ENCODE data around the gene MYCL.

- TF ChIP-seq CTCF (IDR thresholded peaks at IDR 0.05; ENCODE audit: insufficient read depth, low read length, poor library complexity, severe bottlenecking) (no peak), EZH2phosphoT487 (conservative IDR thresholded peaks at IDR 0.05; ENCODE audit: low read length) (no peak)
These were observed 6.8 kb upstream of the MYCL start for GRCh38 chr1:39908534-39908933.

Data from SU-DHL-6 (cell line).